ENCODE data around the gene RFTN1.

RFTN1 gene

GRCh38 chr3:16273867-16274266, 239.6 kb downstream of the RFTN1 start:
- DNase-seq (ENCODE audit: low read depth) = no peak

GRCh38 chr3:16272588-16272987, 240.9 kb downstream of the RFTN1 start:
- no peak for DNase-seq (ENCODE audit: low read depth)

GRCh38 chr3:16270855-16271254, 242.6 kb downstream of the RFTN1 start:
- DNase-seq (ENCODE audit: low read depth) = no peak

GRCh38 chr3:16266714-16267113, 246.8 kb downstream of the RFTN1 start:
- no peak for DNase-seq (ENCODE audit: low read depth)

Data from iris pigment epithelial cell (primary cell).